ENCODE measurements around the gene CELF2.

DNA sequence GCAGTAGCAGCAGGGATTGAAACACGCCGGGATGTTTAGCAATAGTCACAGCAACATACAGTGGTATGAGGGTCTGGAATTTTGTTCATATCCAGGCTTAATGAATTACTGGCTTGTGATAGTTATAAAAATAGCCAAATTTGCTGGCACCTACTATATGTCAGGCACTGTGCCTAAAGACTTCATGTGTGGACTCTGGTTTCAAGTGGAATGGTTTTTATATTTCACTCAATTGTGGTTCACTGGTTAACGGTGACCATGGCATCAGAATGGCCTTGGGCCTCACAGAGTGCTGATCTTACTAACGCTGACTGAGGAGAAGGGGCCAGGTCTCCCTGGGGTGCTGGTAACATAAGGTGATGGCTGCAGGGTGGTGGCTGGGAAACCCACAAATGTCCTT is 55.7 kb downstream of the CELF2 start:
- TF ChIP-seq, protein P1, sequence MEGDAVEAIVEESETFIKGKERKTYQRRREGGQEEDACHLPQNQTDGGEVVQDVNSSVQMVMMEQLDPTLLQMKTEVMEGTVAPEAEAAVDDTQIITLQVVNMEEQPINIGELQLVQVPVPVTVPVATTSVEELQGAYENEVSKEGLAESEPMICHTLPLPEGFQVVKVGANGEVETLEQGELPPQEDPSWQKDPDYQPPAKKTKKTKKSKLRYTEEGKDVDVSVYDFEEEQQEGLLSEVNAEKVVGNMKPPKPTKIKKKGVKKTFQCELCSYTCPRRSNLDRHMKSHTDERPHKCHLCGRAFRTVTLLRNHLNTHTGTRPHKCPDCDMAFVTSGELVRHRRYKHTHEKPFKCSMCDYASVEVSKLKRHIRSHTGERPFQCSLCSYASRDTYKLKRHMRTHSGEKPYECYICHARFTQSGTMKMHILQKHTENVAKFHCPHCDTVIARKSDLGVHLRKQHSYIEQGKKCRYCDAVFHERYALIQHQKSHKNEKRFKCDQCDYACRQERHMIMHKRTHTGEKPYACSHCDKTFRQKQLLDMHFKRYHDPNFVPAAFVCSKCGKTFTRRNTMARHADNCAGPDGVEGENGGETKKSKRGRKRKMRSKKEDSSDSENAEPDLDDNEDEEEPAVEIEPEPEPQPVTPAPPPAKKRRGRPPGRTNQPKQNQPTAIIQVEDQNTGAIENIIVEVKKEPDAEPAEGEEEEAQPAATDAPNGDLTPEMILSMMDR (IDR thresholded peaks at IDR 0.05; ENCODE audit: low read depth, low read length) = no peak
- TF ChIP-seq POLR2A (IDR thresholded peaks at IDR 0.05; ENCODE audit: extremely low read depth, insufficient read length) = no peak

Measured in NB4 (cell line).